Stomach (tissue), 4 donors: Measurements from ENCODE around the gene CAMSAP1.

Experiments
- CTCF ChIP-seq, 7 experiments: fragments of 450-650 bp in 4 of 7; fragments of 200-600 bp in 3 of 7; sonication (generic) in 3 of 7; IDR thresholded peaks; one replicate each; pipeline ENCODE4 v1.5.1; 2016 to 2019; ENCODE audit warnings: antibody characterized with exemption in 7 of 7, control low read depth in 2 of 7, mild to moderate bottlenecking in 1 of 7
- EP300 ChIP-seq: sonication (generic); formaldehyde crosslinking; IDR thresholded peaks from one replicate; pipeline ENCODE4 v1.6.1; 2017; ENCODE audit warnings: antibody characterized with exemption
- POLR2A ChIP-seq, 4 donors: fragments of 450-650 bp; IDR thresholded peaks; one replicate each; pipeline ENCODE4 v1.6.1; 2016; ENCODE audit warnings: antibody characterized with exemption in 4 of 4, control low read depth in 2 of 4, mild to moderate bottlenecking in 1 of 4, moderate library complexity in 1 of 4

DNA sequence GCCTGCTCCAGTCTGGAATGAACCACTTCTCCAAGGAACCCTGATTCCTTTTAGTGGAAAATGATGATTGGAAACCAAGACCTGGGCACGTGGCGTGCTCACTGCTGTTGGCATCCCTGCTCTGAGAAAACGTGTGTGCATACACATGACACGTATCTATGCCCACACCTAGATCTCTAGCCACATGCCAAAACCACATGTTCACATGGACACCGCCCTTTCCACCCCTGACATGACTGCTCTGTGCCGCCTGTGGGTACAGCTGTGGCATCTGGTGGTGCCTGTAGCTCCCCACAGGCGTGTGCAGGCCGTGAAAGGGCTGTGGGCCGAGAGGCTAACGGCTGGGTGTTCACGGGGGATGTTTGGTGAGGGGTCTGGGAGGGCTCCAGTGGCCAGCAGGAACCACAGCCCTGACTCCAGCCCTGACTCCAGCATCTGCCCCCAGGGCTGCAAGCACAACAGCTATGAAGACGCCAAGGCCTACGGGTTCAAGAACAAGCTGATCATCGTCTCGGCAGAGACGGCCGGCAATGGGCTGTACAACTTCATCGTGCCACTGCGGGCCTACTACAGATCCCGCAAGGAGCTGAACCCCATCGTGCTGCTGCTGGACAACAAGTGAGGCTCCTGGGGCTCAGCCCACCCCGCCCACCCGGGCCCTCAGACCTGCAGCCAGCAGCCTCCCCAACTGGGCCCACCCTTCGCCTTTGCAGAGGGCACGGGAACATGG, 130.3 kb downstream of the CAMSAP1 start:
- no peak for TF ChIP-seq CTCF (IDR thresholded peaks at IDR 0.05)
- no peak for TF ChIP-seq EP300
- no peak for TF ChIP-seq POLR2A (IDR thresholded peaks at IDR 0.05)
